KG1 (cell line): ENCODE results near the gene LYPD6B.
A peak's percentile ranks its signal among the peaks of the same experiment; 100 is the strongest.

Experiments used
- DNase-seq: peaks from one replicate; lab custom pipeline; 2025; lab: John Stamatoyannopoulos, UW

LYPD6B gene

GRCh38 chr2:149012545-149012944, 26.0 kb upstream of the LYPD6B start:
- no peak for DNase-seq

GRCh38 chr2:149015501-149015900, 23.0 kb upstream of the LYPD6B start:
- DNase-seq: no peak

- no peak for DNase-seq
Observed at GRCh38 chr2:149015926-149016563, 22.5 kb upstream of the LYPD6B start.

GRCh38 chr2:149017116-149017985, 21.1 kb upstream of the LYPD6B start:
- DNase-seq: peak; percentile 53

GRCh38 chr2:149018981-149019380, 19.5 kb upstream of the LYPD6B start:
- no peak for DNase-seq

GRCh38 chr2:149019768-149020167, 18.7 kb upstream of the LYPD6B start:
- no peak for DNase-seq

GRCh38 chr2:149020432-149020851, 18.1 kb upstream of the LYPD6B start:
- no peak for DNase-seq

GRCh38 chr2:149021271-149021719, 17.2 kb upstream of the LYPD6B start:
- no peak for DNase-seq

GRCh38 chr2:149021761-149022160, 16.7 kb upstream of the LYPD6B start:
- DNase-seq: no peak

- no peak for DNase-seq
Observed at GRCh38 chr2:149023091-149023490, 15.4 kb upstream of the LYPD6B start.

- DNase-seq: no peak
Observed at GRCh38 chr2:149027590-149028250, 10.8 kb upstream of the LYPD6B start.

GRCh38 chr2:149028377-149028776, 10.1 kb upstream of the LYPD6B start:
- no peak for DNase-seq

- no peak for DNase-seq
Observed at GRCh38 chr2:149028891-149029290, 9.6 kb upstream of the LYPD6B start.

- DNase-seq: no peak
Observed at GRCh38 chr2:149029307-149029965, 9.1 kb upstream of the LYPD6B start.

GRCh38 chr2:149031396-149031795, 7.1 kb upstream of the LYPD6B start:
- no peak for DNase-seq

- no peak for DNase-seq
Observed at GRCh38 chr2:149033716-149034115, 4.8 kb upstream of the LYPD6B start.

- no peak for DNase-seq
Observed at GRCh38 chr2:149034406-149034805, 4.1 kb upstream of the LYPD6B start.

GRCh38 chr2:149036507-149037293, 1.8 kb upstream of the LYPD6B start:
- no peak for DNase-seq

- no peak for DNase-seq
Observed at GRCh38 chr2:149037851-149038250, 648 bp upstream of the LYPD6B start.

GRCh38 chr2:149039213-149039724, 770 bp downstream of the LYPD6B start:
- no peak for DNase-seq

- DNase-seq: no peak
Observed at GRCh38 chr2:149040451-149040850, 2.0 kb downstream of the LYPD6B start.
